ENCODE results near the gene COMT. TPM values are rescaled to one million over a fixed set of nuclear protein-coding genes. Genes with fewer than 3 reads are reported as not detected.

COMT gene
- total and polyA plus RNA-seq, 9 of the 15 experiments (the other 6 are each of a cell fraction or from before 2014, with no cell fraction given): 12.5 to 351 (median 155) TPM

GRCh38 chr22:19970031-19970478, 28.5 kb downstream of the COMT start (continued):
- TF ChIP-seq AFF4 (CRISPR knock-in tag; IDR thresholded peaks at IDR 0.05) (no peak), CC2D1A (IDR thresholded peaks at IDR 0.05) (no peak), BDP1 (IDR thresholded peaks at IDR 0.05; ENCODE audit: insufficient read depth, insufficient read length) (no peak), SRSF1 (IDR thresholded peaks at IDR 0.05; ENCODE audit: low read depth, low read length) (no peak), RBBP5 (IDR thresholded peaks at IDR 0.05; ENCODE audit: borderline replicate concordance, insufficient read depth, low read length, poor library complexity, severe bottlenecking) (peak; percentile 7), ZBTB12 (CRISPR knock-in tag; IDR thresholded peaks at IDR 0.05) (no peak), RBFOX2 (IDR thresholded peaks at IDR 0.05; ENCODE audit: low read depth, low read length) (peak; percentile 52), E2F5 (CRISPR knock-in tag; IDR thresholded peaks at IDR 0.05) (no peak), CREBBP (IDR thresholded peaks at IDR 0.05; ENCODE audit: low read depth, low read length) (no peak), CBX3 (IDR thresholded peaks at IDR 0.05; ENCODE audit: borderline replicate concordance in 1 of 2, low read length in 2 of 2) (no peak), SMARCE1 (IDR thresholded peaks at IDR 0.05) (no peak), NELFE (IDR thresholded peaks at IDR 0.05; ENCODE audit: insufficient read depth, insufficient read length) (no peak), RBM15 (IDR thresholded peaks at IDR 0.05; ENCODE audit: insufficient read depth, low read length) (no peak), CEBPZ (IDR thresholded peaks at IDR 0.05; ENCODE audit: borderline replicate concordance, low read depth, low read length) (no peak), DMBX1 (CRISPR knock-in tag; IDR thresholded peaks at IDR 0.05; ENCODE audit: borderline replicate concordance) (no peak), ELF1 (tag; IDR thresholded peaks at IDR 0.05) (no peak), MAFK (IDR thresholded peaks at IDR 0.05; ENCODE audit: low read length) (no peak), CBFA2T3 (IDR thresholded peaks at IDR 0.05) (no peak), ZNF41 (CRISPR knock-in tag; conservative IDR thresholded peaks at IDR 0.05) (no peak)
